Activated T-helper 2 cell treated with anti-CD3 and anti-CD28 coated beads, Interferon-gamma antibody, Interleukin-2, Interleukin-4, amounts not matched to agents 10 μg/mL and 5 μg/mL and 100 μg/mL, durations not matched to agents 14 hours and 24 hours and 36 hours (primary cell): ENCODE measurements around the gene LYRM9. TPM values are rescaled to one million over a fixed set of nuclear protein-coding genes. Genes with fewer than 3 reads are reported as not detected.
"Not testable (repeated sequence)": the region's sequence is repeated elsewhere in the genome, so short reads cannot be mapped to it uniquely, and the experiment has no call there.

Source experiments
- DNase-seq: peaks from one replicate; pipeline ENCODE4 v3.0.0; 2021; ENCODE audit warnings: low spot score
- H3K27ac Mint-ChIP-seq: one replicate; pipeline ENCODE4 v1.8.0; 2021; ENCODE audit warnings: mixed read lengths
- H3K27me3 Mint-ChIP-seq: one replicate; pipeline ENCODE4 v1.8.0; 2021; ENCODE audit warnings: low read depth, mixed read lengths
- H3K36me3 Mint-ChIP-seq: one replicate; pipeline ENCODE4 v1.8.0; 2021; ENCODE audit warnings: low read depth, mixed read lengths
- H3K4me1 Mint-ChIP-seq: one replicate; pipeline ENCODE4 v1.8.0; 2021; ENCODE audit warnings: low read depth, mixed read lengths
- H3K4me3 Mint-ChIP-seq: one replicate; pipeline ENCODE4 v1.8.0; 2021; ENCODE audit warnings: low read depth, mild to moderate bottlenecking, moderate library complexity, mixed read lengths
- H3K9me3 Mint-ChIP-seq: one replicate; pipeline ENCODE4 v1.8.0; 2021; ENCODE audit warnings: mixed read lengths
- intact Hi-C: fragments of 100-400 bp; cut with micrococcal nuclease; formaldehyde crosslinking; loops from one replicate; pipeline ENCODE4 v1.15.1; 2023
- total RNA-seq: library from RNA; stranded (reverse); gene quantifications from 2 replicates; pipeline ENCODE4 v1.2.3, GENCODE V29; 2022

The LYRM9 gene
- total RNA-seq, 1 donor from 2014 or later = 3.0 TPM

GRCh38 chr17:27839571-27840405 lies 53.4 kb downstream of the LYRM9 start:
- H3K4me3 Mint-ChIP-seq, H3K4me1 Mint-ChIP-seq, intact Hi-C loops, H3K27ac Mint-ChIP-seq, H3K36me3 Mint-ChIP-seq, H3K27me3 Mint-ChIP-seq, DNase-seq, H3K9me3 Mint-ChIP-seq: not testable (repeated sequence)

- H3K9me3 Mint-ChIP-seq, H3K27me3 Mint-ChIP-seq, H3K36me3 Mint-ChIP-seq, intact Hi-C loops, H3K4me3 Mint-ChIP-seq, DNase-seq, H3K27ac Mint-ChIP-seq, H3K4me1 Mint-ChIP-seq: not testable (repeated sequence)
Observed at GRCh38 chr17:27838607-27839006, 54.6 kb downstream of the LYRM9 start.

GRCh38 chr17:27837769-27838168 lies 55.4 kb downstream of the LYRM9 start:
- DNase-seq, H3K4me1 Mint-ChIP-seq, H3K4me3 Mint-ChIP-seq, H3K27ac Mint-ChIP-seq, intact Hi-C loops, H3K36me3 Mint-ChIP-seq, H3K27me3 Mint-ChIP-seq, H3K9me3 Mint-ChIP-seq: not testable (repeated sequence)

- no peak for DNase-seq
- Mint-ChIP-seq H3K9me3 (peaks cover 3% of the 10 kb centered on the region), H3K4me1 (peaks cover 5% of the 10 kb centered on the region), H3K36me3 (no peaks in the 10 kb centered on the region), H3K4me3 (no peak overlapping the region), H3K27me3 (peaks cover 2% of the 10 kb centered on the region), H3K27ac (no peak overlapping the region)
- intact Hi-C loops = no loop called here
Observed at GRCh38 chr17:27836651-27837050, 56.5 kb downstream of the LYRM9 start.

GRCh38 chr17:27834571-27834970 lies 58.6 kb downstream of the LYRM9 start:
- no peak for DNase-seq
- no peak overlapping the region for H3K27ac Mint-ChIP-seq
- peaks cover 5% of the 10 kb centered on the region for H3K4me1 Mint-ChIP-seq
- H3K27me3 Mint-ChIP-seq = no peaks in the 10 kb centered on the region
- H3K36me3 Mint-ChIP-seq = no peaks in the 10 kb centered on the region
- peaks cover 3% of the 10 kb centered on the region for H3K9me3 Mint-ChIP-seq
- no peak overlapping the region for H3K4me3 Mint-ChIP-seq
- intact Hi-C loops = no loop called here

GRCh38 chr17:27832831-27833230 lies 60.3 kb downstream of the LYRM9 start:
- intact Hi-C loops = no loop called here
- Mint-ChIP-seq H3K27me3 (peaks cover 7% of the 10 kb centered on the region), H3K27ac (no peak overlapping the region), H3K36me3 (no peaks in the 10 kb centered on the region), H3K4me1 (peaks cover 5% of the 10 kb centered on the region), H3K4me3 (no peak overlapping the region), H3K9me3 (peaks cover 3% of the 10 kb centered on the region)
- no peak for DNase-seq

GRCh38 chr17:27829888-27830287 lies 63.3 kb downstream of the LYRM9 start:
- H3K4me1 Mint-ChIP-seq, H3K27me3 Mint-ChIP-seq, DNase-seq, H3K27ac Mint-ChIP-seq, H3K9me3 Mint-ChIP-seq, H3K4me3 Mint-ChIP-seq, intact Hi-C loops, H3K36me3 Mint-ChIP-seq: not testable (repeated sequence)

GRCh38 chr17:27829143-27829711 lies 63.9 kb downstream of the LYRM9 start:
- H3K27ac Mint-ChIP-seq, H3K36me3 Mint-ChIP-seq, DNase-seq, H3K4me3 Mint-ChIP-seq, H3K4me1 Mint-ChIP-seq, intact Hi-C loops, H3K9me3 Mint-ChIP-seq, H3K27me3 Mint-ChIP-seq: not testable (repeated sequence)

Other genes with a start within 250 kb of the LYRM9 start
- 0.07 TPM in 1 of 2 replicates, not detected in the other for gene NOS2, start 92.8 kb downstream of the LYRM9 start, total RNA-seq
- 10.7 and 11.3 TPM in 2 replicates for gene NLK, start 149.3 kb upstream of the LYRM9 start, total RNA-seq